GM21825 (cell line): ENCODE measurements around the gene LSM4.

Source experiments
- ATAC-seq: cut with Tn5 transposase; IDR thresholded peaks from one replicate; pipeline ENCODE4 v1.9.1; 2021; ENCODE audit warnings: mild to moderate bottlenecking, moderate library complexity; ENCODE audit not compliant: unreplicated experiment

LSM4 gene

DNA sequence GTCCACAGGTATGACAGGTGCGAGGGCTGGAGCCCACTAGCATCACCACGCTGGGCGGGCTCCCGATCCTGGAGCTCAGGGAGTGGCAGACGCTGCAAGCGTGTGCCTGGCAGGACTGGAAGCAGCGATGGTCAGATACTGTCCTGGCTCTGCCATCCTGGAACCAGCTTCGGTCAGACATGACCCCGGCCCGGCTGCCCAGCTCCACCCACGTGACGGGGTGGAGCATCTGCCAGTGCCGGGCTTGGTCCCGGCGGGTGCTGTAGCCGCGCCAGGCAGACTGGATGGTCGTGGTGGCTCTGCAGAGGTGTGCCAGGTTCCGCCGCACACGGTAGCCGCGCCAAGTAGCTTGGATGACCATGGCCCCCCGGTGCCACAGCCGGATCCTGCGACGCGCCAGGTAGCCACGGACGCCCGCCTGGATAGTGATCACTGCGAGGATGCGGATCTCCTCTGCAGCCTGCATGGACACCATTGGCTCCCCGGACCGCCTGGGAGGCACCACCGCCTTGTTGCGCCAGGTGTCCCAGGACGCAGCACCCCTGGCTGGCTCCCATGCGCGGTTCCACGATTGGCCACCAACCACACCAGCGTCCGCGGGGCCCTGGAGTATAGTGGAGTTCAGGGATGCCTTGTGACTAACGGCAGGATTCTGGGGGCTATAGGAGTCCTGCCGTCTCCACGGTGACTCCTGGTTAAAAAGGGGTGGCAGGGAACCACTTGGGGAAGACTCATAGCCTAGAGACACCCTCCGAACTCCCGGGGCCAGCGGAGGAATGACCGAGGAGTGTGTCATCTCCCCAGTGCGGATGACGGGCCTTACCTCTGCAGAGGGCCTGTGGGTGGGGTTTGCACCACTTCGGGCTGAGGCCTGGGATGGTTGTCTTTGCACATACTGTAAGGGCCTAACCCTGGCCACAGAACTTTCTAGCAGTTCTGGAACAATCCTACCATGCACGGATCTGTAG, 65.1 kb downstream of the LSM4 start:
- ATAC-seq: no peak
